Measurements from ENCODE around the gene STT3B.

Gene STT3B

DNA sequence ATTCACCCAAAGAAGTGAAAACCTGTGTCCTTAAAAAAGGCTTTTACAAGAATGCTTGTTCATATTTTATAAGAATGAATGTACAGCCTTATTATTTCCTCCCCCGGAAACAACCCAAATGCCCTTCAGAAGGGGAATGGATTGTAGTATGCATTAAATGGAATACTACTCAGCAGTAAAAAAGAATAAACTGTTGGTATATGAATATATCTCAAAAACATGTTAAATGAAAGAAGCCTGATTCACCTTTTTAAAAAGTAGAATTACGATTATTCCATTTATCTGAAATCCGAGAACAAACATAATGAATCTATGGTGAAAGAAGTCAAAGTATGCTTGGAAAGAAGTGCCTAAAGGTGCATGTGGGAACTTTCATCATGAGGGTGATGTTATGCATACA is 20.5 kb downstream of the STT3B start:
- TF ChIP-seq, protein P1, sequence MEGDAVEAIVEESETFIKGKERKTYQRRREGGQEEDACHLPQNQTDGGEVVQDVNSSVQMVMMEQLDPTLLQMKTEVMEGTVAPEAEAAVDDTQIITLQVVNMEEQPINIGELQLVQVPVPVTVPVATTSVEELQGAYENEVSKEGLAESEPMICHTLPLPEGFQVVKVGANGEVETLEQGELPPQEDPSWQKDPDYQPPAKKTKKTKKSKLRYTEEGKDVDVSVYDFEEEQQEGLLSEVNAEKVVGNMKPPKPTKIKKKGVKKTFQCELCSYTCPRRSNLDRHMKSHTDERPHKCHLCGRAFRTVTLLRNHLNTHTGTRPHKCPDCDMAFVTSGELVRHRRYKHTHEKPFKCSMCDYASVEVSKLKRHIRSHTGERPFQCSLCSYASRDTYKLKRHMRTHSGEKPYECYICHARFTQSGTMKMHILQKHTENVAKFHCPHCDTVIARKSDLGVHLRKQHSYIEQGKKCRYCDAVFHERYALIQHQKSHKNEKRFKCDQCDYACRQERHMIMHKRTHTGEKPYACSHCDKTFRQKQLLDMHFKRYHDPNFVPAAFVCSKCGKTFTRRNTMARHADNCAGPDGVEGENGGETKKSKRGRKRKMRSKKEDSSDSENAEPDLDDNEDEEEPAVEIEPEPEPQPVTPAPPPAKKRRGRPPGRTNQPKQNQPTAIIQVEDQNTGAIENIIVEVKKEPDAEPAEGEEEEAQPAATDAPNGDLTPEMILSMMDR (IDR thresholded peaks at IDR 0.05; ENCODE audit: low read depth, low read length) = no peak
- Histone ChIP-seq H3K9me3 (ENCODE audit: severe bottlenecking) (no peaks in the 10 kb centered on the region), H3K27ac (no peak overlapping the region), H3K4me3 (ENCODE audit: low read depth, low read length) (no peak overlapping the region), H3K36me3 (no peaks in the 10 kb centered on the region), H3K27me3 (ENCODE audit: insufficient read depth, low read depth, severe bottlenecking) (no peaks in the 10 kb centered on the region)
- DNase-seq = no peak

DNA sequence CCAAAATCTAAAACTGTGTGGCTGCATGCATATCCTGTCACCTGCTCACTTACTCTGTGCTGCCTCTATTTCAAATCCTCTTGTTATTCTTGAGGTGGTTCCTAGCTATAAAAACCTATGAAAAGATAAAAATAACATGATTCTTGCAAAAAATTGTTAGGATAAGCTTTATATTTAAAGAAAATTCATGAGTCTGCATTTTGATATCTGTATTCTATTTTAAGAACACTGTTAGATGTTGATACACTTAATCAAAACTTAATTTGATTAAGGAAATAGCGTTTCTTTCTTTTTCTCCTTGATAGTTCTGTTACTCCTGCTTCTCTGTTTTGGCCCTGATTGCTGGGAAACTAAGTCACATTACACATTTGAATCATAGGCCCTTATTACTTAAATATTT is 22.5 kb downstream of the STT3B start:
- DNase-seq = no peak
- TF ChIP-seq, protein P1 (IDR thresholded peaks at IDR 0.05; ENCODE audit: low read depth, low read length) = no peak

DNA sequence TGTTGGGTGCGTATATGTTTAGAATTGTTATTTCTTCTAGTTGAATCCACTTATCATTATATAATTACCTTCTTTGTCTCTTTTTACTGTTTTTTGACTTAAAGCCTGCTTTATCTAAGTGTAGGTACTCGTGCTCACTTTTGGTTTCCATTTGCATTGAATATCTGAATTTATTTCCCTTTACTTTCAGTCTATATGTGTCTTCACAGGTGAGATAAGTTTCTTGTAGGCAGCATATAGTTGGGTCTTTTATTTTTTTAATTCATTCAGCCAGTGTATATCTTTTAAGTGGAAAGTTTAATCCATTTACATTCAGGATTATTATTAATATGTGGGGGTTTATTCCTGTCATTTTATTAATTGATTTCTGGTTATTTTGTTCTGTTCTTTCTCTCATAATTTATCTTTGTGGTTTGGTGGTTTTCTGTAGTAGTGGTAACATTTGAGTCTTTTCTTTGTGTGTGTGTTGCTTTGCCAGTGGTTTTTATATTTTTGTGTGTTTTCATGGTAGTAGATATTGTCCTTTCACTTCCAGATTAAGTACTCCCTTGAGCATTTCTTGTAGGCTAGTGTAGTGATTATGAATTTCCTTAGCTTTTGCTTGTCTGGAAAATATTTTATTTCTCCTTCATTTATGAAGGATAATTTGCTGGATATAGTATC is 27.3 kb downstream of the STT3B start:
- no peaks in the 10 kb centered on the region for H3K27me3 ChIP-seq (ENCODE audit: insufficient read depth, low read depth, severe bottlenecking)
- H3K36me3 ChIP-seq = no peaks in the 10 kb centered on the region
- DNase-seq = no peak
- no peaks in the 10 kb centered on the region for H3K9me3 ChIP-seq (ENCODE audit: severe bottlenecking)
- TF ChIP-seq, protein P1 (IDR thresholded peaks at IDR 0.05; ENCODE audit: low read depth, low read length) = no peak
- no peak overlapping the region for H3K4me3 ChIP-seq (ENCODE audit: low read depth, low read length)
- no peak overlapping the region for H3K27ac ChIP-seq

More for the DNA sequence above, 22.5 kb downstream of the STT3B start:
- no peaks in the 10 kb centered on the region for H3K9me3 ChIP-seq (ENCODE audit: severe bottlenecking)
- no peak overlapping the region for H3K4me3 ChIP-seq (ENCODE audit: low read depth, low read length)
- H3K27me3 ChIP-seq (ENCODE audit: insufficient read depth, low read depth, severe bottlenecking) = no peaks in the 10 kb centered on the region
- H3K27ac ChIP-seq = no peak overlapping the region
- H3K36me3 ChIP-seq = no peaks in the 10 kb centered on the region

DNA sequence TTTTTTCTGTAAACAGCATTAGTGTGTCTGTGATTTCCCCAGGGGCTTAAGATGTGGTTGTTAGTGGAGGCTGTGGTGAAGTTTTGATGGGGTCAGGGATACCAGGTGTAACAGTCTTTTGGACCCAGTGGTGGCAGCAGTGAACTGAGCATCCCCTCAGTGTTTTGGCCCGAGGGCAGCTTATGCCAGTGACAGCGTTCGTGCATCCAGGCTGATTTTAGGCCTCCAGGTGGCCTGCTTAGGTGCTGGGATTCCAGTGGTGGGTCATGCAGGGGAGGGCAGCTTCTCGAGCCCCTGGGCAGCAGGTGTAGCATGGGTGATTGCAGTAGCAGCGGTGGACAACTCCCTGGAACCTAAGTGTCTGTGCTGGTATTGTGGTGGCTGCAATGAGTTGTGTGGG is 29.2 kb downstream of the STT3B start:
- TF ChIP-seq, protein P1 (IDR thresholded peaks at IDR 0.05; ENCODE audit: low read depth, low read length) = no peak
- Histone ChIP-seq H3K36me3 (no peaks in the 10 kb centered on the region), H3K27me3 (ENCODE audit: insufficient read depth, low read depth, severe bottlenecking) (no peaks in the 10 kb centered on the region), H3K4me3 (ENCODE audit: low read depth, low read length) (no peak overlapping the region), H3K9me3 (ENCODE audit: severe bottlenecking) (no peaks in the 10 kb centered on the region), H3K27ac (no peak overlapping the region)
- no peak for DNase-seq

DNA sequence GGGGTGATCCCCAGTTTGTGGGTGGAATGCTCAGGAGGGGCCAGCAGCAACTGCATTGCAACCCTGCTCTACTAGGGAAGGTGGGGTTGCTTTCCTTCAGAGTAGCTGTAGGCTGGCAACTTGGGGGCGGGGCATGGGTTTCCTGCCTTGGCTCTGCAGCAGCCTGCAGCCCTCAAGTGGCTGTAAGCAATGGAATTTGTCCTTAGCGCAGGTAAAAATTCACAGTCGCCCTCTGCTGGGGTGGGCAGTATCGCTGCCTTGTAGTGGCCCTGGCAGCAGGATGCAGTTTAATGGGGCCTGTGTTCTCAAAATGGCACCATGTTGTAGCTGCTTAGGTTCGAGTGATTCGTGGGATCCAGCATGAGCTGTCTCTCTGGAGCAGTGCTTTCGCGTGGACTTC is 29.8 kb downstream of the STT3B start:
- Histone ChIP-seq H3K27me3 (ENCODE audit: insufficient read depth, low read depth, severe bottlenecking) (no peaks in the 10 kb centered on the region), H3K9me3 (ENCODE audit: severe bottlenecking) (no peaks in the 10 kb centered on the region), H3K36me3 (no peaks in the 10 kb centered on the region), H3K27ac (no peak overlapping the region), H3K4me3 (ENCODE audit: low read depth, low read length) (no peak overlapping the region)
- no peak for DNase-seq
- TF ChIP-seq, protein P1 (IDR thresholded peaks at IDR 0.05; ENCODE audit: low read depth, low read length) = no peak

DNA sequence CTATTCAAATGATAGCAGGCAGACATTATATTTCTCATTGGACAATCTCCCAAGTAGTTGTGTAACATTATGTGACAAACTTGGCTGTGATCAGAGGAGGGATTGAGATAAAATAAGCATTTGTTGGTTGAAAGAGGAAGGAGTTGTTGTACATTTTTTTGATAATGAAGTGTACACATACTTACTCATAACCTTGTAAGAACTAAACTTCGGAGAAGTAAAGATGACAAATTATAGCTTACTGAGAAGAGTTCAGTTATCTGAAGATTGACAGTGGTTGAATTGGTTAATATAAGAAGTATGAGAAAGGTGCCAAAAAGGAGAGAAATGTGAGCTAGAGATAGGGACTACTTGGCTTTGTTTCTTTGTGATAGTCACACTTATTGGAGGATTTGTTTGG is 32.6 kb downstream of the STT3B start:
- H3K27me3 ChIP-seq (ENCODE audit: insufficient read depth, low read depth, severe bottlenecking) = no peaks in the 10 kb centered on the region
- H3K4me3 ChIP-seq (ENCODE audit: low read depth, low read length) = no peak overlapping the region
- no peaks in the 10 kb centered on the region for H3K36me3 ChIP-seq
- DNase-seq = no peak
- no peaks in the 10 kb centered on the region for H3K9me3 ChIP-seq (ENCODE audit: severe bottlenecking)
- no peak overlapping the region for H3K27ac ChIP-seq
- TF ChIP-seq, protein P1 (IDR thresholded peaks at IDR 0.05; ENCODE audit: low read depth, low read length) = no peak
